GM12878 (cell line): ENCODE results near the gene SCGB3A1.

ENCODE experiments used
- BHLHE40 ChIP-seq, 2 experiments: fragments of 450-650 bp in 1 of 2; IDR thresholded peaks; 2 replicates each; pipeline ENCODE4 v1.6.1; 2011 to 2017; ENCODE audit warnings: low read depth in 2 of 2, borderline replicate concordance in 1 of 2, improper control_type of control experiment in 1 of 2, low read length in 1 of 2, mild to moderate bottlenecking in 1 of 2
- BRCA1 ChIP-seq: IDR thresholded peaks from 2 replicates; pipeline ENCODE4 v1.6.1; 2011; ENCODE audit warnings: low read depth, low read length, improper control_type of control experiment
- CHD2 ChIP-seq: IDR thresholded peaks from 2 replicates; pipeline ENCODE4 v1.6.1; 2011; ENCODE audit warnings: low read depth, low read length, improper control_type of control experiment, borderline replicate concordance
- CREM ChIP-seq: IDR thresholded peaks from 2 replicates; pipeline ENCODE4 v1.6.1; 2014; ENCODE audit warnings: antibody characterized with exemption, low read depth
- KDM1A ChIP-seq: fragments of 200-600 bp; sonication (generic); IDR thresholded peaks from 2 replicates; pipeline ENCODE4 v1.6.1; 2016; ENCODE audit warnings: borderline replicate concordance
- RCOR1 ChIP-seq: conservative IDR thresholded peaks from 2 replicates; pipeline ENCODE4 v1.6.1; 2012; ENCODE audit warnings: low read depth, low read length, improper control_type of control experiment
- RUNX3 ChIP-seq: IDR thresholded peaks from 2 replicates; pipeline ENCODE4 v1.6.1; 2012; ENCODE audit warnings: low read length, inconsistent platforms
- TAF1 ChIP-seq: IDR thresholded peaks from 2 replicates; pipeline ENCODE4 v1.6.1; 2011; ENCODE audit warnings: mild to moderate bottlenecking, low read depth, low read length, borderline replicate concordance
- ZSCAN29 ChIP-seq: fragments of 450-650 bp; IDR thresholded peaks from 2 replicates; pipeline ENCODE4 v1.6.1; 2017; ENCODE audit warnings: mild to moderate bottlenecking, moderate library complexity
- ZZZ3 ChIP-seq: IDR thresholded peaks from 2 replicates; pipeline ENCODE4 v1.6.1; 2011; ENCODE audit warnings: low read depth; ENCODE audit not compliant: control insufficient read depth, insufficient read length
- TF ChIP-seq, protein P1 (sequence below), 3 experiments: IDR thresholded peaks in 2 of 3; conservative IDR thresholded peaks in 1 of 3; 2 replicates each; pipeline ENCODE4 v1.5.1; 2011; ENCODE audit warnings: low read depth in 3 of 3, low read length in 3 of 3, mild to moderate bottlenecking in 3 of 3, control low read depth in 2 of 3, moderate library complexity in 2 of 3, inconsistent platforms in 1 of 3, mixed read lengths in 1 of 3; ENCODE audit not compliant: control insufficient read depth in 2 of 3, insufficient read depth in 1 of 3; ENCODE audit errors: extremely low read depth in 1 of 3
- TF ChIP-seq, protein P2 (sequence below): fragments of 450-650 bp; IDR thresholded peaks from 2 replicates; pipeline ENCODE4 v1.6.1; 2017; ENCODE audit warnings: antibody characterized with exemption, mild to moderate bottlenecking, moderate library complexity
- TF ChIP-seq, protein P3 (sequence below): IDR thresholded peaks from 2 replicates; pipeline ENCODE4 v1.6.1; 2012; ENCODE audit warnings: mild to moderate bottlenecking, low read depth, low read length
- TF ChIP-seq, protein P4 (sequence below): IDR thresholded peaks from 2 replicates; pipeline ENCODE4 v1.6.1; 2011; ENCODE audit warnings: mild to moderate bottlenecking, low read depth, low read length, moderate library complexity; ENCODE audit not compliant: insufficient replicate concordance

DNA sequence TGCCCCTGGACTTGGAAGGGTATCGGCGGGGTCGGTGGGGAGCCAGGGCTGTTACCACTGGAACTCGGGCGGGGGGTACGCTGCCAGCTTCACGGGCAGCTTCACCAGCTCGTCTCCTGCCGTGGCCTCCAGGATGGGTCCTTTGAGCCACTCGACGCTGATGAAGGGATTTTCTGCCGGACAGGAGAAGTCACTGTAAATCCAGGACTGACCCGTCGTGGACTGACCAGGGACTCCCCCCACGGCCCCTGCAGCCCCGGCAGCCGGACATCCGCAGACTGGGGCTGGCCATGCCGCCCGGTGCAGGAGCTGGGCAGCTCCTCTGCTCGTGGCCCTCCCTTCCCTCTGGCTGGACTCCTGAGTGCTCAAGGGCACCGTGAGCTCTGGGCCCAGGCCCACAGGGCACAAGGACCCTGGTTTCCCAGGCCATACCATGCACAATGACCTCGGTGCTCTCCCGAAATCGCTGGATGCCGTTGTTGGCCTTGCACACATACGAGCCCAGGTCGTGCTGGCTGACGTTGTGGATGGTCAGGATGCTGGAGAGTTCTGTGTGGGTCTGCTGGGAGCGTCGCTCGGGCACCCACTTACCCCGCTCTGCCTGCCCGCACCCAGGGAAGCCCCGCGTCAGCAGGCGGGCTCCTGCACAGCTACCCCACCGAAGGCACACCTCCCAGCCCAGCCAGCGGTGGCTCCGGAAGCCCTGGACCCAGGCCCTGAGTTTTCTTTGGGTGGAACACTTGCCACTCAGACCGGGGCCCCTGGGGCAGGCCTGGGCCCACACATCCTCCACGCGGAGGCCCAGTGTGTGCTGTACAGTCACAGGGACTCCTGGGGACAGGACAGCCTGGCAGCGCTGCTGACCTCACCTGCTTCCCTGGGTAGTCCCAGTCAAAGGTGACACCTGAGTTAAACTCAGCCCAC, 37.8 kb upstream of the SCGB3A1 start:
- TF ChIP-seq BRCA1: no peak
- TF ChIP-seq ZSCAN29: no peak
- no peak for TF ChIP-seq RCOR1
- no peak for TF ChIP-seq KDM1A
- TF ChIP-seq ZZZ3: no peak
- TF ChIP-seq, protein P1, sequence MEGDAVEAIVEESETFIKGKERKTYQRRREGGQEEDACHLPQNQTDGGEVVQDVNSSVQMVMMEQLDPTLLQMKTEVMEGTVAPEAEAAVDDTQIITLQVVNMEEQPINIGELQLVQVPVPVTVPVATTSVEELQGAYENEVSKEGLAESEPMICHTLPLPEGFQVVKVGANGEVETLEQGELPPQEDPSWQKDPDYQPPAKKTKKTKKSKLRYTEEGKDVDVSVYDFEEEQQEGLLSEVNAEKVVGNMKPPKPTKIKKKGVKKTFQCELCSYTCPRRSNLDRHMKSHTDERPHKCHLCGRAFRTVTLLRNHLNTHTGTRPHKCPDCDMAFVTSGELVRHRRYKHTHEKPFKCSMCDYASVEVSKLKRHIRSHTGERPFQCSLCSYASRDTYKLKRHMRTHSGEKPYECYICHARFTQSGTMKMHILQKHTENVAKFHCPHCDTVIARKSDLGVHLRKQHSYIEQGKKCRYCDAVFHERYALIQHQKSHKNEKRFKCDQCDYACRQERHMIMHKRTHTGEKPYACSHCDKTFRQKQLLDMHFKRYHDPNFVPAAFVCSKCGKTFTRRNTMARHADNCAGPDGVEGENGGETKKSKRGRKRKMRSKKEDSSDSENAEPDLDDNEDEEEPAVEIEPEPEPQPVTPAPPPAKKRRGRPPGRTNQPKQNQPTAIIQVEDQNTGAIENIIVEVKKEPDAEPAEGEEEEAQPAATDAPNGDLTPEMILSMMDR (IDR thresholded peaks at IDR 0.05 in 2 of 3, conservative IDR thresholded peaks at IDR 0.05 in 1 of 3; ENCODE audit: control insufficient read depth in 2 of 3, extremely low read depth in 1 of 3, insufficient read depth in 1 of 3, low read depth in 3 of 3, low read length in 3 of 3): no peak
- TF ChIP-seq, protein P2, sequence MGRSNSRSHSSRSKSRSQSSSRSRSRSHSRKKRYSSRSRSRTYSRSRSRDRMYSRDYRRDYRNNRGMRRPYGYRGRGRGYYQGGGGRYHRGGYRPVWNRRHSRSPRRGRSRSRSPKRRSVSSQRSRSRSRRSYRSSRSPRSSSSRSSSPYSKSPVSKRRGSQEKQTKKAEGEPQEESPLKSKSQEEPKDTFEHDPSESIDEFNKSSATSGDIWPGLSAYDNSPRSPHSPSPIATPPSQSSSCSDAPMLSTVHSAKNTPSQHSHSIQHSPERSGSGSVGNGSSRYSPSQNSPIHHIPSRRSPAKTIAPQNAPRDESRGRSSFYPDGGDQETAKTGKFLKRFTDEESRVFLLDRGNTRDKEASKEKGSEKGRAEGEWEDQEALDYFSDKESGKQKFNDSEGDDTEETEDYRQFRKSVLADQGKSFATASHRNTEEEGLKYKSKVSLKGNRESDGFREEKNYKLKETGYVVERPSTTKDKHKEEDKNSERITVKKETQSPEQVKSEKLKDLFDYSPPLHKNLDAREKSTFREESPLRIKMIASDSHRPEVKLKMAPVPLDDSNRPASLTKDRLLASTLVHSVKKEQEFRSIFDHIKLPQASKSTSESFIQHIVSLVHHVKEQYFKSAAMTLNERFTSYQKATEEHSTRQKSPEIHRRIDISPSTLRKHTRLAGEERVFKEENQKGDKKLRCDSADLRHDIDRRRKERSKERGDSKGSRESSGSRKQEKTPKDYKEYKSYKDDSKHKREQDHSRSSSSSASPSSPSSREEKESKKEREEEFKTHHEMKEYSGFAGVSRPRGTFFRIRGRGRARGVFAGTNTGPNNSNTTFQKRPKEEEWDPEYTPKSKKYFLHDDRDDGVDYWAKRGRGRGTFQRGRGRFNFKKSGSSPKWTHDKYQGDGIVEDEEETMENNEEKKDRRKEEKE: no peak
- TF ChIP-seq, protein P3, sequence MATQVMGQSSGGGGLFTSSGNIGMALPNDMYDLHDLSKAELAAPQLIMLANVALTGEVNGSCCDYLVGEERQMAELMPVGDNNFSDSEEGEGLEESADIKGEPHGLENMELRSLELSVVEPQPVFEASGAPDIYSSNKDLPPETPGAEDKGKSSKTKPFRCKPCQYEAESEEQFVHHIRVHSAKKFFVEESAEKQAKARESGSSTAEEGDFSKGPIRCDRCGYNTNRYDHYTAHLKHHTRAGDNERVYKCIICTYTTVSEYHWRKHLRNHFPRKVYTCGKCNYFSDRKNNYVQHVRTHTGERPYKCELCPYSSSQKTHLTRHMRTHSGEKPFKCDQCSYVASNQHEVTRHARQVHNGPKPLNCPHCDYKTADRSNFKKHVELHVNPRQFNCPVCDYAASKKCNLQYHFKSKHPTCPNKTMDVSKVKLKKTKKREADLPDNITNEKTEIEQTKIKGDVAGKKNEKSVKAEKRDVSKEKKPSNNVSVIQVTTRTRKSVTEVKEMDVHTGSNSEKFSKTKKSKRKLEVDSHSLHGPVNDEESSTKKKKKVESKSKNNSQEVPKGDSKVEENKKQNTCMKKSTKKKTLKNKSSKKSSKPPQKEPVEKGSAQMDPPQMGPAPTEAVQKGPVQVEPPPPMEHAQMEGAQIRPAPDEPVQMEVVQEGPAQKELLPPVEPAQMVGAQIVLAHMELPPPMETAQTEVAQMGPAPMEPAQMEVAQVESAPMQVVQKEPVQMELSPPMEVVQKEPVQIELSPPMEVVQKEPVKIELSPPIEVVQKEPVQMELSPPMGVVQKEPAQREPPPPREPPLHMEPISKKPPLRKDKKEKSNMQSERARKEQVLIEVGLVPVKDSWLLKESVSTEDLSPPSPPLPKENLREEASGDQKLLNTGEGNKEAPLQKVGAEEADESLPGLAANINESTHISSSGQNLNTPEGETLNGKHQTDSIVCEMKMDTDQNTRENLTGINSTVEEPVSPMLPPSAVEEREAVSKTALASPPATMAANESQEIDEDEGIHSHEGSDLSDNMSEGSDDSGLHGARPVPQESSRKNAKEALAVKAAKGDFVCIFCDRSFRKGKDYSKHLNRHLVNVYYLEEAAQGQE: no peak
- TF ChIP-seq TAF1: no peak
- no peak for TF ChIP-seq CHD2
- TF ChIP-seq, protein P4, sequence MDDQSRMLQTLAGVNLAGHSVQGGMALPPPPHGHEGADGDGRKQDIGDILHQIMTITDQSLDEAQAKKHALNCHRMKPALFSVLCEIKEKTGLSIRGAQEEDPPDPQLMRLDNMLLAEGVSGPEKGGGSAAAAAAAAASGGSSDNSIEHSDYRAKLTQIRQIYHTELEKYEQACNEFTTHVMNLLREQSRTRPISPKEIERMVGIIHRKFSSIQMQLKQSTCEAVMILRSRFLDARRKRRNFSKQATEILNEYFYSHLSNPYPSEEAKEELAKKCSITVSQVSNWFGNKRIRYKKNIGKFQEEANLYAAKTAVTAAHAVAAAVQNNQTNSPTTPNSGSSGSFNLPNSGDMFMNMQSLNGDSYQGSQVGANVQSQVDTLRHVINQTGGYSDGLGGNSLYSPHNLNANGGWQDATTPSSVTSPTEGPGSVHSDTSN: no peak
- TF ChIP-seq BHLHE40 (IDR thresholded peaks at IDR 0.05; ENCODE audit: borderline replicate concordance in 1 of 2, low read depth in 2 of 2, low read length in 1 of 2): no peak
- TF ChIP-seq CREM: no peak
- TF ChIP-seq RUNX3: no peak
